Muscle of back (tissue), 13 donors: ENCODE results near the gene GIMAP4. TPM values are rescaled to one million over a fixed set of nuclear protein-coding genes. Genes with fewer than 3 reads are reported as not detected.
"Not testable (repeated sequence)": the region's sequence is repeated elsewhere in the genome, so short reads cannot be mapped to it uniquely, and the experiment has no call there.

ENCODE experiments used
- DNase-seq, 3 donors: peaks; one replicate each; pipeline versions ENCODE4 v3.0.0 to v3.0.0-alpha.2; 2013
- long read RNA-seq, 9 donors: transcript quantifications; one replicate each; lab custom pipeline, GENCODE V29; 2026
- polyA plus RNA-seq, 10 donors: library from polyadenylated mRNA; unstranded; fragments of 120-200 nt; gene quantifications; one replicate each; pipeline ENCODE4 v1.2.1, GENCODE V29; 2013; ENCODE audit not compliant: insufficient read length in 10 of 10

Gene GIMAP4
- polyA plus RNA-seq, result 10 to 100 TPM; 17.1 to 32.7 (median 21.8) TPM
- long read RNA-seq, donor 1, partial matches to known transcripts, result 0 of 4 reads
- long read RNA-seq, donor 1, other reads (novel, unspliced or antisense), result 0 of 4 reads
- long read RNA-seq, donor 2, partial matches to known transcripts, result 0 of 4 reads
- long read RNA-seq, donor 2, other reads (novel, unspliced or antisense), result 0 of 4 reads
- long read RNA-seq, donor 3, result 0 reads
- long read RNA-seq, donor 4, partial matches to known transcripts, result 0 of 2 reads
- long read RNA-seq, donor 4, other reads (novel, unspliced or antisense), result 0 of 2 reads
- long read RNA-seq, donor 5, transcript GIMAP4-201 (3 exons, 2,060 nt), result major isoform, 9 of 9 reads
- long read RNA-seq, donor 5, partial matches to known transcripts, result 0 of 9 reads
- long read RNA-seq, donor 5, other reads (novel, unspliced or antisense), result 0 of 9 reads
- long read RNA-seq, donor 6, transcript GIMAP4-201 (3 exons, 2,060 nt), result major isoform, 6 of 7 reads
- long read RNA-seq, donor 6, partial matches to known transcripts, result 0 of 7 reads
- long read RNA-seq, donor 6, other reads (novel, unspliced or antisense), result 0 of 7 reads
- long read RNA-seq, donor 7, partial matches to known transcripts, result 0 of 3 reads
- long read RNA-seq, donor 7, other reads (novel, unspliced or antisense), result 0 of 3 reads
- long read RNA-seq, donor 8, partial matches to known transcripts, result 0 of 4 reads
- long read RNA-seq, donor 8, other reads (novel, unspliced or antisense), result 0 of 4 reads
- long read RNA-seq, donor 9, partial matches to known transcripts, result 0 of 2 reads
- long read RNA-seq, donor 9, other reads (novel, unspliced or antisense), result 0 of 2 reads

GRCh38 chr7:150567169-150567568 lies at the start of gene GIMAP4:
GIMAP4 (plus strand) TSS chr7:150567390; CDS start chr7:150569902, 2,512 bp downstream.
- DNase-seq, result peak in 1 of 3 donors; percentile 30

GRCh38 chr7:150519310-150519709 lies 47.9 kb upstream of the GIMAP4 start:
- DNase-seq, result no peak

- no peak for DNase-seq
These were observed 47.0 kb upstream of the GIMAP4 start for GRCh38 chr7:150520145-150520544.

- DNase-seq, result not testable (repeated sequence)
These were observed 44.3 kb upstream of the GIMAP4 start for GRCh38 chr7:150522931-150523330.

- no peak for DNase-seq
These were observed 43.2 kb upstream of the GIMAP4 start for GRCh38 chr7:150524018-150524417.

- no peak for DNase-seq
These were observed 35.5 kb upstream of the GIMAP4 start for GRCh38 chr7:150531704-150532103.

DNA sequence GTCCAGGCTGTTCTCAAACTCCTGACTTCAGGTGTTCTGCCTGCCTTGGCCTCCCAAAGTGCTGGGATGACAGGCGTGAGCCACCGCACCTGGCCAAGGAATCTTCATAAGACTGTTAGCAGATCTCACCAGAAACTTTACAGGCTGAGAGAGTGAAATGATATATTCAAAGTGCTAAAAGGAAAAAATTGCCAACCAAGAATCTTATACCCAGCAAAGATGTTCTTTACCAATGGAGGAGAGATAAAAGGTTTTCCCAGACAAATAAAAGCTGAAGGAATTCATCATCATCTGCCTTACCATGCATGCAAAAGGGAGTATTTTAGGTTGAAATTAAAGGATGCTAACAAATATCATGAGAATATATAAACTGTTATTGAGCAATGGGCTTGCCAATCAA lies 28.9 kb upstream of the GIMAP4 start:
- no peak for DNase-seq

DNA sequence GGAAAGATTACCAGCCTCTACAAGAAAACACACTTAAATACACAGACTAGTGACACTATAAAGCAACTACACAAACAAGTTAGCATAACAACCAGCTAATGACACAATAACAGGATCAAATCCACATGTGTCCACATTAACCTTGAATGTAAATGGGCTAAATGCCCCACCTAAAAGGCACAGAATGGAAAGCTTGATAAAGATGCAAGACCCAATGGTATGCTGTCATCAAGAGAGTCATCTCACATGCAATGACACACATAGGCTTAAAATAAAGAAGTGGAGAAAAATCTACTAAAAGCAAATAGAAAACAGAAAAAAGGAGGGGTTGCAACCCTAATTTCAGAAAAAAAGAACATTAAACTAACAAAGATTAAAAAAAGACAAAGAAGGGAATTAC lies 14.0 kb upstream of the GIMAP4 start:
- no peak for DNase-seq

- DNase-seq, result no peak
These were observed 10.6 kb upstream of the GIMAP4 start for GRCh38 chr7:150556521-150557138.

GRCh38 chr7:150560486-150560885 lies 6.7 kb upstream of the GIMAP4 start:
- no peak for DNase-seq

GRCh38 chr7:150562919-150563318 lies 4.3 kb upstream of the GIMAP4 start:
- no peak for DNase-seq

DNA sequence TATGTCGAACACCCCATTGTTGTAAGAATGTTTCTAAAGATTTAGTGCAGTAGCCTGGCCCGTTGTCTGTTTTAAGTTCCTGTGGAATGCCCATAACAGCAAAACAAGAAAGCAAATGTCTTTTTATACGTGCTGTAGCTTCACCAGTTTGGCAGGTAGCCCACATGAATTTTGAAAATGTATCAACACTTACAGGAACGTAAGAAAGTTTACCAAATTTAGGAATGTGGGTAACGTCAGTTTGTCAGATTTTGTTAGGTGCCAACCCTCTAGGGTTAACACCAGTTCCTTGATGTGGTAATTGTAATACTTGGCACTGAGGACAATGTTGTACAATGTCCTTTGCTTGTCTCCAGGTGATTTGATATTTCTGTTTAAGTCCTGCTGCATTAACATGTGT lies 3.2 kb upstream of the GIMAP4 start:
- no peak for DNase-seq

DNA sequence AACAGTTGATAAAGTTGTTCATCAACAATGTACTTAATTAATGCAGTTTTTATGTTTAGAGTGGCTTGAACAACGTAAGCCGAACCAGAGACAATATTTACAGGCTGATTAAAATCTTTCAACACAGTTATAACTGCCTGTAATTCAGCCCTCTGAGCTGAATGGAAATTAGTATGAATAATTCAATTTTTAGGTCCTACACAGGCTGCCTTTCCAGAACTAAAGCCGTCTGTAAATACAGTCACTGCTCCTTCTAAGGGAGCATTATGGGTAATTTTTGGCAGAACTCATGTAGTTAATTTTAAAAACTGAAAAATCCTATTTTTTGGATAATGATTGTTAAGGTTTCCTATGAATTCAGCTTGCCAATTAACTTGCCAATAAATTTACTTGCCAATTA lies 2.6 kb upstream of the GIMAP4 start:
- DNase-seq, result no peak

DNA sequence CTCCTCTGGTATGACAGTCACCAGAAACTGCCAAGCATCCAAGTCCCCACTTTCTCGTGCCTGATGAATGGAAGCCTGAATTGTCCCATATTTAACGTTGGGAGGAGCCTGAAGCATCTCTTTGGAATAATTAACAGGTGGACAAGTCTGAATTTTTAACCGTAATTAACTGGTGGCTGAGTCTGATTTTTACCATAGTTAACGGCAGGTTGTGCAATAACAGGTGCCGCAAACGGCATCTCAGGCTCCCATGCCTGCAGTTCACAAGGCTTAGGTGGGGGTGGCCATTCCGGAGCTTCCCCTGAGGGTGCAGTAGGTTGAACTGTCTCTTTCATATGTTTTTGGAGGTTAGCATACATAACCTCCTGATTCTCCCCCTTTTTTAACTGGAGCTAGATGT lies 2.0 kb upstream of the GIMAP4 start:
- DNase-seq, result no peak

DNA sequence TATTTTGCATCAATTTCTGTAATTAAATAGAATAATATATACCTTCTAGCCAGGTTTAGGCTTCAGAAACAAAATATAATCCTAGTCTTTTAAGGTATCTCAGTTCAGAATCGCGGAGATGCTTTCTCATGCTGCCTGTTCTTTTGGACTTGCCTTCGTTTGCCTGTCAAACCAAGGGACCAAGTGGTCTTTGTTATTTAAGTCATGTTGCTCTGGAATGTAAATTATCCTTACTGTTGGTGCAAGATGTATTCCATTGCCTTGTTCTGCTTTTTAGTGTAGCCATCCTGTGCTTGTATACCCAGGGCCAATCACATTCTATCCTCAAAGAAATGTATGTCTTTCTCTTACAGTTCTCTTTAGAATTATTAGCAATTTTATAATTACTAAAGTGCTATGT lies 1.1 kb upstream of the GIMAP4 start:
- no peak for DNase-seq

DNA sequence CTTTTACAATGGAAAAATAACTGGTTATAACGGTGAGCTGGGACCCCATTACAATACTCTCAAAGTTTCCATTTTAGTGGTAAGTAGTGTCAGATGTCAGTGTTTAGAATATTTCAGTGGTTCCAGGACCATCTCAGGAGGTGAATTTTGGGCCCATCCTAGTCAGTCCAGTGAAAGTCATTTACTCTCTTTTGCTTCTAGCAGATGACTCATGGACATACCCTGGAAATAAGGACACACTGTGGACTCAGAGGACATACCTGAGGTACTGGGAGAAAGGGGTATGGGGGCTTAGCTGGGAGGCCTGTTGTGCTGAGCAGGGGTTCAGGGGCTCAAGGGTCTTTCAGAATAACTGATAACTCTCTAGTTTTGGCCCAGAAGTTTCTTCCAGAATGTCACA lies 618 bp upstream of the GIMAP4 start:
- no peak for DNase-seq

DNA sequence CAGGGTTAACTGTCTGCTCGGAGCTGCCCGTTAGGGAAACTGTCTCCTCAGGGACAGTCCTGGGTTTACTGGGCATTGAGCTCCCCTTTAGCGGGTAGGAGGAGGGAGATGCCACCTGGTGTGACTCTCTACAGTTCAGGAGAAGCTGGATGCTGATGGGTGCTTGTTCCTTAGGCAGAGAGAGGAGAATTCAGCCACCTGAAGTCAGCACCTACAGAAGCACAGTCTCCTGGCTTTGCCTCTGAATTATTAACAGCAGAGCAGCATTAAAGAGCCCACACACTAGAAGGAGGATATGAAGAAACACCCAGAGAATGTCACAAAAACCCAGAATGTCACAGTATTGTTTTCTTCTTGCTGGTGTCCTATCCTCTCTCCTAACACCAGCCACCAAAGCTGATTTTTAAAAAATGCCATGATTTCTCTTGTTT lies 696 bp downstream of the GIMAP4 start:
- DNase-seq, result no peak

GRCh38 chr7:150568714-150569113 lies 1.5 kb downstream of the GIMAP4 start:
- DNase-seq, result no peak

DNA sequence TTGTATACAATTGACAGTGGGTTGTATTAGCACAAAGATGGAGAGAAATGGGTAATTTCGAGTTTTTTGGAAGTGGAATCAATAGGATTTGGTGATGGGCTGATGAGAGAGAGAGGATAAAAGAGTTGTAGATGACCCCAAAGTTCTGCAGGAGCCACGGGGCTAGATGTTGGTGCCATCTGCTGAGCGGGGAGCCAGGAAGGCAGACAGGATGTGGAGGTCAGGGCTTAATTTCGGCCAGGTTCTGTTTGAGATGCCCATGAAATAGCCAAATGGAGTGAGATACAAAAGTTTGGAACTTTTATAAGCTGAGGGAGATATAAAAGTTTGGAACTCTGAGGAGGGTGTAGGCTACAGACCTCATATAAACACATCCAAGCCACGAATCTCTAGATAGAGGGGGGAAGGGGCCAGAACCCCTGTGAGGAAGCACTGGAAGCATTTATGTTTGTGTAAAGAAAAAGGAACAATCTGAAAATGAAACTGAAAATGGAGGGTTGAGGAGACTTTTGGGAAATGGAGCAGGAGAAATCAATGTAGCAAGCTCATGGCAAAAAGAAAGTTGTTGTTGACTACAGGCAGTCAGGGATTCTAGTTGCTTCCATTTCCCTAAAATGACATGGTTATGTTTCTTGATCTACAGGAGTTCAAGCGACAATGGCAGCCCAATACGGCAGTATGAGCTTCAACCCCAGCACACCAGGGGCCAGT lies 2.2 kb downstream of the GIMAP4 start:
- DNase-seq, result no peak

DNA sequence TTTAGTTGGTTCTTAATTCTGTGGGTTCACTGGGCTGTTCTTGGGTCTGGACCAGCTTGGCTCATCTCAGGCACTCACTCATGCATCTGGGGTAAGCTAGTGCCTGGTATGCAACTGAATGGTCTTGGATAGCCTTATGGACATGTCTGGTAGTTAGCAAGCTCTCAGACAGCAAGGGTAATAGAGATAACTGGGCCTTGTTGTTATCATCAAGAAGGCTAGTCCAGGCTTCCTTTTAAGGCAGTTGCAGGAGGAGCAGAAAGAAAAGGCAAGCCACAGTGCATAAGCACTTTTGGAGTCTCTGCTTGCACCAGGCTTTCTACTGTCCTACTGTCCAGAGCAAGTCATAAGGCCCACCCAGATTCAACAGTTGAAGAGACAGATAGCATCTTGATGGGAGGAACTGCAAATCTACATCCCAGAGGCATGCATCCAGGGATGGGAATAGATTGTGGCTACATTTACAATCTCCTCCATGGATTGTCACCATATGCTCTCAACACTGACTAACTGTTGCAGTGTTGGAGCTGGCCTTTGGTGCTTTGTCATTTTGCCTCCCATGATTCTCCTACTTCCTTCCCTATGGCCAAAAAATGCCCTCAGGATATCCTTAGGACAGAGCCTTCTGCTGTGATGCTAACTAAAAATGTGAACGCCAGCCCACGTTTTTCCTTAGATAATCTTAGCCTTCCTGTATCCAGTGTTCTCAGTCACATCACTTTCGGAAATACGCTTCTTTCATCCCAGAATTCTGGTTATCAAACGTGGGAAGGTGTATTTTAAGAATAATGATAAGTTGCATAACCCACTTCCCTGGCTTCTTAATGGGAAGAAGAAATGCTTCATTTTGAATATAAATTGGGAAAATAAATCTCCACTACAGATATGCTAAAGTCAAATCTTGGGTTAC lies 3.6 kb downstream of the GIMAP4 start:
- DNase-seq, result no peak

GRCh38 chr7:150572496-150572895 lies 5.3 kb downstream of the GIMAP4 start:
- DNase-seq, result no peak
